Lung (tissue), 12 donors: ENCODE measurements around the gene C1orf56. TPM values are rescaled to one million over a fixed set of nuclear protein-coding genes. Genes with fewer than 3 reads are reported as not detected.

Experiments
- ATAC-seq: fragments of 200-7000 bp; cut with Tn5 transposase; one replicate; pipeline ENCODE4 v1.9.1; 2020; ENCODE audit warnings: moderate number of reproducible peaks; ENCODE audit not compliant: insufficient read depth, low FRiP score
- DNase-seq, 3 donors: peaks; one replicate each; pipeline ENCODE4 v3.0.0-alpha.2; 2013 to 2017
- H3K27ac ChIP-seq, 2 donors: one replicate each; pipeline ENCODE4 v1.5.1; 2013; ENCODE audit warnings: mild to moderate bottlenecking in 2 of 2, moderate library complexity in 2 of 2, control low read depth in 1 of 2, inconsistent platforms in 1 of 2, low read depth in 1 of 2, low read length in 1 of 2
- H3K27me3 ChIP-seq, 3 donors: one replicate each; pipeline ENCODE4 v1.5.1; 2013; ENCODE audit warnings: low read length in 2 of 3; ENCODE audit not compliant: control insufficient read depth in 3 of 3, insufficient read depth in 3 of 3
- H3K36me3 ChIP-seq, 4 donors: one replicate each; pipeline ENCODE4 v1.5.1; 2013; ENCODE audit warnings: low read length in 4 of 4, mild to moderate bottlenecking in 1 of 4, moderate library complexity in 1 of 4; ENCODE audit not compliant: control insufficient read depth in 4 of 4, insufficient read depth in 4 of 4
- H3K4me1 ChIP-seq, 5 donors: one replicate each; pipeline ENCODE4 v1.5.1; 2013; ENCODE audit warnings: low read length in 5 of 5, mild to moderate bottlenecking in 2 of 5, moderate library complexity in 1 of 5; ENCODE audit not compliant: control insufficient read depth in 5 of 5, insufficient read depth in 5 of 5
- H3K4me3 ChIP-seq: one replicate; pipeline ENCODE4 v1.5.1; 2013; ENCODE audit warnings: mild to moderate bottlenecking, control low read depth, moderate library complexity
- H3K9ac ChIP-seq, 2 donors: one replicate each; pipeline ENCODE4 v1.5.1; 2013; ENCODE audit warnings: low read length in 2 of 2, control low read depth in 1 of 2; ENCODE audit not compliant: insufficient read depth in 1 of 2
- H3K9me3 ChIP-seq, 4 donors: one replicate each; pipeline ENCODE4 v1.5.1; 2013; ENCODE audit warnings: low read length in 3 of 4, mild to moderate bottlenecking in 1 of 4, moderate library complexity in 1 of 4; ENCODE audit not compliant: control insufficient read depth in 4 of 4, insufficient read depth in 3 of 4
- WGBS, 2 donors: extraction: QIAGEN DNeasy Blood & Tissue Kit; methylation state at CpG; one replicate each; pipeline ENCODE4 v1.1.7; 2013; 5-methylcytosine and 5-hydroxymethylcytosine counted together
- polyA plus RNA-seq, 2 donors: library from polyadenylated mRNA; stranded (reverse); fragments of 200-250 nt; gene quantifications; one replicate each; pipeline ENCODE4 v1.2.1, GENCODE V29; 2013
- total RNA-seq, 2 donors: library from RNA; depleted of rRNA in 1 of 2; stranded (reverse); fragments of >200 nt in 1 of 2; gene quantifications; one replicate each; pipeline ENCODE4 v1.2.1, GENCODE V29; 2014 to 2021
- TF ChIP-seq, protein P1 (sequence below): IDR thresholded peaks from 2 replicates; pipeline ENCODE4 v1.5.1; 2012; ENCODE audit warnings: mild to moderate bottlenecking; ENCODE audit errors: control extremely low read depth, extremely low read depth
- donor health status: control.
- donor health status: control.
- donor health status: Bipolar disorder and iron deficiency.
- donor health status: healthy.
- donor health status: DM: yes; HTN: yes; CAD: no.

The C1orf56 gene
- total and polyA plus RNA-seq, 4 donors, result 2.3 to 4.9 (median 3.9) TPM

DNA sequence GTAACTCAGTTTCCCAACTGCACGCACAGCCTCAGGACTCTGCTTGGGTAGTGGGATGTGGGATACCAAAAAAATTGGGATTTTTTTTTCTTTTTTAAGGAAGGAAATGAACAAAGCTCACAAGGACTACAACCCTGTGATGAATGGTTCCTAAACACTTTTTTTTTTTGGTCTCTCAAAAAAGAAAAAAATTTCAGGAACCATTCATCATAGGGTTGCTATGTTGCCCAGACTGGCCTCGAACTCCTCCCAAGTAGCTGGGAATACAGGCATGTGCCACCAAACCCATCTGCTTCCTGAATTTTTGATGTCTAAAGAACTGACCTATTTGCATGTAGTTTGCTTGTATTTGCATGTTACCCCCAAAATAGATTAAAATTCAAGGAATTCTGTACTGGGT lies 47.6 kb upstream of the C1orf56 start:
- Histone ChIP-seq H3K9me3 (no peaks in the 10 kb centered on the region), H3K4me3 (no peak overlapping the region), H3K27ac (no peak overlapping the region), H3K4me1 (peaks cover 3 to 14% (median 11%) of the 10 kb centered on the region in 5 donors), H3K27me3 (no peaks in the 10 kb centered on the region), H3K9ac (no peak overlapping the region), H3K36me3 (peaks cover 13 to 28% (median 27%) of the 10 kb centered on the region in 4 donors)
- TF ChIP-seq, protein P1, sequence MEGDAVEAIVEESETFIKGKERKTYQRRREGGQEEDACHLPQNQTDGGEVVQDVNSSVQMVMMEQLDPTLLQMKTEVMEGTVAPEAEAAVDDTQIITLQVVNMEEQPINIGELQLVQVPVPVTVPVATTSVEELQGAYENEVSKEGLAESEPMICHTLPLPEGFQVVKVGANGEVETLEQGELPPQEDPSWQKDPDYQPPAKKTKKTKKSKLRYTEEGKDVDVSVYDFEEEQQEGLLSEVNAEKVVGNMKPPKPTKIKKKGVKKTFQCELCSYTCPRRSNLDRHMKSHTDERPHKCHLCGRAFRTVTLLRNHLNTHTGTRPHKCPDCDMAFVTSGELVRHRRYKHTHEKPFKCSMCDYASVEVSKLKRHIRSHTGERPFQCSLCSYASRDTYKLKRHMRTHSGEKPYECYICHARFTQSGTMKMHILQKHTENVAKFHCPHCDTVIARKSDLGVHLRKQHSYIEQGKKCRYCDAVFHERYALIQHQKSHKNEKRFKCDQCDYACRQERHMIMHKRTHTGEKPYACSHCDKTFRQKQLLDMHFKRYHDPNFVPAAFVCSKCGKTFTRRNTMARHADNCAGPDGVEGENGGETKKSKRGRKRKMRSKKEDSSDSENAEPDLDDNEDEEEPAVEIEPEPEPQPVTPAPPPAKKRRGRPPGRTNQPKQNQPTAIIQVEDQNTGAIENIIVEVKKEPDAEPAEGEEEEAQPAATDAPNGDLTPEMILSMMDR, result no peak
- ATAC-seq (no peak), DNase-seq (no peak)
- WGBS, 2 donors, result 60 to 78% methylated on average over 2 of the region's 2 CpGs

DNA sequence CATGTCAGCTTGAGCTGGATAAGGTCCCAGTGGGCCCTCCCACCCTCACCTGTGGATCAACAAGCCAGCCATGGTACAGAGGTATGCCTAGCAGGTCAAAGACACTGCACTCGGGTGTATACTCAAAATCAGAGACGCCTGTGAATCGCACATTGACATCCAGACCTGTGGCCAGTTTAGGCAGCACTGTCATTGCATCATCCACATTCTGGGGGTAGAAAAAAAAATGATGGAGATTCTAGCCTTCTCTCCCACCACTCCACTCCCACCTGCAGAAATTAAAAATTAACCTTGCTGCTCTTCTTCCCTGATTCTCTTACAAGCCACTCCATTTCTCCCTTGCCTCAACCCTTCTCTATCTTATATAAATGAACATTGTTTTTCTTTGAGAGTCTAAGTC lies 47.1 kb upstream of the C1orf56 start:
- Histone ChIP-seq H3K4me1 (peaks cover 3 to 19% (median 11%) of the 10 kb centered on the region in 5 donors), H3K36me3 (peaks cover 13 to 28% (median 27%) of the 10 kb centered on the region in 4 donors), H3K27me3 (no peaks in the 10 kb centered on the region), H3K9ac (no peak overlapping the region), H3K9me3 (no peaks in the 10 kb centered on the region), H3K4me3 (no peak overlapping the region), H3K27ac (no peak overlapping the region)
- WGBS, 2 donors, result 97 to 98% methylated on average over 3 of the region's 3 CpGs
- TF ChIP-seq, protein P1, result no peak
- DNase-seq (no peak), ATAC-seq (no peak)

DNA sequence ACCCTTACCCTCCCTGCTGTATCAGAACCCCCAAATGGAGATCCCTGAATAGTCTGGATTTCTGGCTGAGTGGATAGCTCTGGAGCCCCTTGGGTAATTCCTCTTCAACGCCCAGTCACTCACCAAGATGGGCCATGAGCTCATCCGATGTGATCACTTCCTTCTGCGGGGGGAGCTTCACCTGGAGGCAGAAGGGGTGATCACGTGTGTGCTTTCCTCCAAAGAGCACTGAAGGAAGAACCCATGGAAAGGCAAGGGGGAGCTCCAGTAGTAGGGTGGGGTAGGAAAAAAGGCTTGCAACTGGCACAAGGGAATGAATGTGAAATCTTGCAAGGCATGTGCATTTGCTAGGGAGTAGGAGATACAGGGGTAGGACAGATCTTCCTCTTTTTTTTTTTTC lies 45.9 kb upstream of the C1orf56 start:
- TF ChIP-seq, protein P1, result no peak
- 27 to 66% methylated on average over 4 of the region's 4 CpGs for WGBS, 2 donors
- H3K4me1 ChIP-seq, result peaks cover 3 to 28% (median 11%) of the 10 kb centered on the region in 5 donors
- no peaks in the 10 kb centered on the region for H3K9me3 ChIP-seq
- DNase-seq (no peak), ATAC-seq (no peak)
- no peak overlapping the region for H3K27ac ChIP-seq
- no peaks in the 10 kb centered on the region for H3K27me3 ChIP-seq
- peaks cover 13 to 28% (median 27%) of the 10 kb centered on the region in 4 donors for H3K36me3 ChIP-seq
- no peak overlapping the region for H3K9ac ChIP-seq
- no peak overlapping the region for H3K4me3 ChIP-seq

DNA sequence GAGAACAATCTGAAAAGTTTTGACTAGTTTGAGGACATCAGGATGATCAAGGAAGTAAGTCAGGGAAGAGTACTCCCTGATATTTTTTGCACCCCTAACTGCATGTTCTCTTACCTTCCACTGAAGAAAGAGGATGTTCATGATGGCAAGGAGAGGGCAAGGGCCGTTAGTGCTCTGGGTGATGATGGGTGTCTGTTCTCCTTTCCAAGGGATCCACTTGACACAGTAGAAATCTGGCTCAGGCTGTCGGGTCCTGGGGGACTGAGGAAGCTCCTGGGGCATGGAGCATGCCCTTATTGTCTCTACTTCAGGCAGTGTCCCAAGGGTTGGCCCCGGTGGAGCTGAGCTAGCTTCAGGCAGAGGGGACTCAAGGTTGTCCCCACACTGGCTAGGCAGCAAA lies 45.5 kb upstream of the C1orf56 start:
- ATAC-seq (no peak), DNase-seq (no peak)
- peaks cover 3 to 32% (median 13%) of the 10 kb centered on the region in 5 donors for H3K4me1 ChIP-seq
- no peaks in the 10 kb centered on the region for H3K27me3 ChIP-seq
- H3K27ac ChIP-seq, result no peak overlapping the region
- TF ChIP-seq, protein P1, result no peak
- no peak overlapping the region for H3K9ac ChIP-seq
- no peaks in the 10 kb centered on the region for H3K9me3 ChIP-seq
- 46 to 79% methylated on average over 3 of the region's 3 CpGs for WGBS, 2 donors
- H3K36me3 ChIP-seq, result peaks cover 13 to 26% (median 24%) of the 10 kb centered on the region in 4 donors
- no peak overlapping the region for H3K4me3 ChIP-seq
